PC-3 (cell line): ENCODE results near the gene MAML3. TPM values are rescaled to one million over a fixed set of nuclear protein-coding genes. Genes with fewer than 3 reads are reported as not detected.

Experiments used
- ATAC-seq: fragments of 200-7000 bp; cut with Tn5 transposase; 2 replicates; pipeline ENCODE4 v1.9.1; 2020; ENCODE audit warnings: mild to moderate bottlenecking, moderate library complexity
- BruUV-seq: library from RNA; stranded (reverse); fragments of 400-500 nt; replicated peaks from 2 replicates; lab custom pipeline; 2021; lab: Mats Ljungman, UMichigan
- CTCF ChIA-PET: fragments of 300-600 bp; sonication (Branson Sonifier 250); formaldehyde crosslinking; loops from one replicate; lab custom pipeline; 2022; ENCODE audit warnings: antibody characterized with exemption; lab: Charles Lee
- POLR2A ChIA-PET: fragments of 300-600 bp; sonication (Branson Sonifier 250); formaldehyde crosslinking; loops from one replicate; lab custom pipeline; 2022; ENCODE audit warnings: antibody characterized with exemption; ENCODE audit not compliant: unreplicated experiment; lab: Charles Lee
- DNase-seq: peaks from one replicate; pipeline ENCODE4 v3.0.0-alpha.2; 2015
- H2AFZ ChIP-seq: fragments of 300-600 bp; sonication (generic); 2 replicates; pipeline ENCODE4 v1.6.0; 2016; ENCODE audit warnings: antibody characterized with exemption, low read length
- H3F3A ChIP-seq: fragments of 300-600 bp; sonication (generic); one replicate; pipeline ENCODE4 v1.6.0; 2017; ENCODE audit warnings: antibody characterized with exemption, low read length, control low read depth, mild to moderate bottlenecking; ENCODE audit not compliant: unreplicated experiment
- H3K27ac ChIP-seq: fragments of 300-600 bp; sonication (generic); 2 replicates; pipeline ENCODE4 v1.5.1; 2016; ENCODE audit warnings: mild to moderate bottlenecking, low read length
- H3K27me3 ChIP-seq: fragments of 300-600 bp; sonication (generic); 2 replicates; pipeline ENCODE4 v1.6.1; 2016; ENCODE audit warnings: low read length, mixed read lengths
- H3K36me3 ChIP-seq: fragments of 300-600 bp; sonication (generic); 2 replicates; pipeline ENCODE4 v1.6.1; 2016; ENCODE audit warnings: low read depth, mixed run types, low read length, mixed read lengths
- H3K4me1 ChIP-seq: fragments of 300-600 bp; sonication (generic); 2 replicates; pipeline ENCODE4 v1.5.1; 2016; ENCODE audit warnings: low read length; ENCODE audit not compliant: insufficient read depth
- H3K4me2 ChIP-seq: fragments of 300-600 bp; sonication (generic); 2 replicates; pipeline ENCODE4 v1.6.0; 2016; ENCODE audit warnings: low read length
- H3K4me3 ChIP-seq: fragments of 300-600 bp; sonication (generic); 2 replicates; pipeline ENCODE4 v1.5.1; 2016; ENCODE audit warnings: mild to moderate bottlenecking, low read length, mixed read lengths
- H3K79me2 ChIP-seq: fragments of 300-600 bp; sonication (generic); 2 replicates; pipeline ENCODE4 v1.6.1; 2017; ENCODE audit warnings: low read length, mixed read lengths
- H3K9ac ChIP-seq: fragments of 300-600 bp; sonication (generic); 2 replicates; pipeline ENCODE4 v1.6.0; 2016; ENCODE audit warnings: mild to moderate bottlenecking, low read length
- H3K9me2 ChIP-seq: fragments of 300-600 bp; sonication (generic); replicated peaks from 2 replicates; pipeline ENCODE4 v1.6.1; 2016; ENCODE audit warnings: mixed run types, low read length, mixed read lengths
- H3K9me3 ChIP-seq: fragments of 300-600 bp; sonication (generic); 2 replicates; pipeline ENCODE4 v1.6.1; 2016; ENCODE audit warnings: low read length, mixed read lengths
- H4K20me1 ChIP-seq: fragments of 300-600 bp; sonication (generic); 2 replicates; pipeline ENCODE4 v1.6.1; 2016; ENCODE audit warnings: low read length, mixed read lengths
- EZH2 ChIP-seq: fragments of 300-600 bp; sonication (generic); IDR thresholded peaks from one replicate; pipeline ENCODE4 v1.6.1; 2017; ENCODE audit warnings: antibody characterized with exemption, mild to moderate bottlenecking, low read length; ENCODE audit not compliant: unreplicated experiment
- EZH2phosphoT487 ChIP-seq: fragments of 300-600 bp; sonication (generic); IDR thresholded peaks from 2 replicates; pipeline ENCODE4 v1.6.1; 2018; ENCODE audit warnings: mild to moderate bottlenecking, antibody characterized with exemption, low read length, borderline replicate concordance
- intact Hi-C: fragments of 100-400 bp; cut with micrococcal nuclease; formaldehyde crosslinking; loops from 2 replicates; pipeline ENCODE4 v1.9.0; 2023
- total RNA-seq: library from RNA; depleted of rRNA; stranded (reverse); fragments of >200 nt; gene quantifications from 2 replicates; pipeline ENCODE4 v1.2.3, GENCODE V29; 2014
- TF ChIP-seq, protein P1 (sequence below): fragments of 300-600 bp; sonication (generic); conservative IDR thresholded peaks from 2 replicates; pipeline ENCODE4 v1.5.1; 2017; ENCODE audit warnings: antibody characterized with exemption, low read depth, mild to moderate bottlenecking, low read length

The MAML3 gene
- total RNA-seq, 1 experiment from 2014 or later, result 4.3 TPM

DNA sequence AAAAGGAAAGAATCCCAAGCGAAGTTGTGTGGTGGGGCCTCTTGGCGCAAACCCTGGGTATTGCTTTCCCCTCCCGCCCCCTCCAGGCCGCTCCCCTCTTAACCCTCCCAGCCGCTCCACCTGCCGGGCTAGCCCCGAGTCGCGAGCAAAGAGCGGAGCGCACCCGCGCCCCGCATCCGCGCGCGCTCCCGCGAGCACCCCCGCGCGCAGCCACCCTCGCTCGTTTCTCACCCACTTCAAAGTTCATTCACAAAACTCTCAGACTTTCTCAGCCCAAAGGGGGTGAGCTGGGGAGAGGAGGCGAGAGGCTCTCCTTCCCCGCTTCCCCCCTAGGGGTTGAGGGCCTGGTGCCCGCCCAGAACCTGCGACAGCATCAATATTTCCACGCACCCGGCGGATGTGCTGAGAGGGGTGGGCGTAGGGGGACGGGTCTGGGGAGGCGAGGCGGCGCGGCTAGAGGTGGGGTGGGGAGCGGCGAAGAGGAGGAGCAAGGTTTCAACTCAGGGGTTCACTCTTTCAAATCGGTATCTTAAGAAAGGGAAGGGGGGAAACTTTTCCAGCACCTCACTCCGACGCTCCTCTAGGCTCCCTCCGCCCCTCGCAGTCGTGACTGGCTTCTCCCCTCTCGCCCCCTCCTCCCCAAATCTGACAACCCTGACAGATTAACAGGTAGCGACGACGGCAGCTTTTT lies 1.8 kb downstream of the MAML3 start:
- no peaks in the 10 kb centered on the region for H4K20me1 ChIP-seq
- peak overlapping the region; percentile 96 for H3K4me2 ChIP-seq
- no peaks in the 10 kb centered on the region for H3K9me2 ChIP-seq
- H3K4me3 ChIP-seq, result peak overlapping the region; percentile 88
- H3K9ac ChIP-seq, result peak overlapping the region; percentile 96
- DNase-seq (peak; percentile 57), ATAC-seq (peak; percentile 36)
- POLR2A ChIA-PET, result interaction anchor here (0.6 to 0.7 kb wide), 2 partner anchors 22 to 58 kb away, joined by 3 to 5 read pairs; no protein-coding TSS in a partner anchor
- BruUV-seq, result no TSS peak
- H3F3A ChIP-seq, result no peaks in the 10 kb centered on the region
- no peaks in the 10 kb centered on the region for H3K9me3 ChIP-seq
- no peaks in the 10 kb centered on the region for H3K36me3 ChIP-seq
- intact Hi-C loops, result loop anchor here (1.0 to 5.0 kb wide), 4 partner anchors 91 to 495 kb away; no protein-coding TSS in a partner anchor
- peak overlapping the region; percentile 93 for H3K27ac ChIP-seq
- peak overlapping the region; percentile 83 for H2AFZ ChIP-seq
- CTCF ChIA-PET, result interaction anchor here (0.6 kb wide), 1 partner anchor 249 kb away, joined by 3 read pairs; no protein-coding TSS in a partner anchor
- H3K27me3 ChIP-seq, result no peaks in the 10 kb centered on the region
- peaks cover 8% of the 10 kb centered on the region for H3K4me1 ChIP-seq
- H3K79me2 ChIP-seq, result peaks cover 42% of the 10 kb centered on the region
- no peak for TF ChIP-seq EZH2
- TF ChIP-seq, protein P1, sequence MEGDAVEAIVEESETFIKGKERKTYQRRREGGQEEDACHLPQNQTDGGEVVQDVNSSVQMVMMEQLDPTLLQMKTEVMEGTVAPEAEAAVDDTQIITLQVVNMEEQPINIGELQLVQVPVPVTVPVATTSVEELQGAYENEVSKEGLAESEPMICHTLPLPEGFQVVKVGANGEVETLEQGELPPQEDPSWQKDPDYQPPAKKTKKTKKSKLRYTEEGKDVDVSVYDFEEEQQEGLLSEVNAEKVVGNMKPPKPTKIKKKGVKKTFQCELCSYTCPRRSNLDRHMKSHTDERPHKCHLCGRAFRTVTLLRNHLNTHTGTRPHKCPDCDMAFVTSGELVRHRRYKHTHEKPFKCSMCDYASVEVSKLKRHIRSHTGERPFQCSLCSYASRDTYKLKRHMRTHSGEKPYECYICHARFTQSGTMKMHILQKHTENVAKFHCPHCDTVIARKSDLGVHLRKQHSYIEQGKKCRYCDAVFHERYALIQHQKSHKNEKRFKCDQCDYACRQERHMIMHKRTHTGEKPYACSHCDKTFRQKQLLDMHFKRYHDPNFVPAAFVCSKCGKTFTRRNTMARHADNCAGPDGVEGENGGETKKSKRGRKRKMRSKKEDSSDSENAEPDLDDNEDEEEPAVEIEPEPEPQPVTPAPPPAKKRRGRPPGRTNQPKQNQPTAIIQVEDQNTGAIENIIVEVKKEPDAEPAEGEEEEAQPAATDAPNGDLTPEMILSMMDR, result peak; percentile 35
- no peak for TF ChIP-seq EZH2phosphoT487

DNA sequence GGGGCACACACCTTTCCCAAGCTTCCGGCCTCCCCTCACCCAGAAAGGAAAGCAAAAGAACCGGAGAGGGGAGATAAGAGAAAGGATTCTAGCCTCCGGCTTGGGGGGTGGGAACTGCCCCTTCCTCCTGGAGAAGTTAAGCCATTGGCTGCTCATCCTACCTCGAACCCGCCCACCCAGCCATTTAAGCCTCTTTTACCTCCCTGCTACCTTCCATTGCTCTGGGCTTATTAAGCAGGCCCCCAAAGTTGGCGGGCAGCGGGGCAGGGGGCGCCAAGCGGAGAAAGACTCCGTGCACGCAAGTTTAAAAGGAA lies 2.3 kb downstream of the MAML3 start:
- CTCF ChIA-PET, result no interaction called here

More for the DNA sequence above, 2.3 kb downstream of the MAML3 start:
- BruUV-seq, result no TSS peak
- DNase-seq (peak; percentile 81), ATAC-seq (peak; percentile 44)
- no peaks in the 10 kb centered on the region for H3K9me3 ChIP-seq
- no peak for TF ChIP-seq EZH2phosphoT487
- TF ChIP-seq EZH2, result no peak
- TF ChIP-seq, protein P1, result no peak
- peaks cover 8% of the 10 kb centered on the region for H3K4me1 ChIP-seq
- peak overlapping the region; percentile 96 for H3K4me2 ChIP-seq
- no peaks in the 10 kb centered on the region for H4K20me1 ChIP-seq
- H3K27ac ChIP-seq, result peak overlapping the region; percentile 93
- no peaks in the 10 kb centered on the region for H3K27me3 ChIP-seq
- peak overlapping the region; percentile 83 for H2AFZ ChIP-seq
- peaks cover 42% of the 10 kb centered on the region for H3K79me2 ChIP-seq
- peak overlapping the region; percentile 96 for H3K9ac ChIP-seq
- no peaks in the 10 kb centered on the region for H3F3A ChIP-seq
- intact Hi-C loops, result loop anchor here (1.0 to 5.0 kb wide), 10 partner anchors 15 to 494 kb away; no protein-coding TSS in a partner anchor
- H3K4me3 ChIP-seq, result peak overlapping the region; percentile 88
- H3K36me3 ChIP-seq, result no peaks in the 10 kb centered on the region
- POLR2A ChIA-PET, result no interaction called here
- H3K9me2 ChIP-seq, result no peaks in the 10 kb centered on the region
